Right lobe of liver (tissue), 6 donors: ENCODE data around the gene STPG2. TPM values are rescaled to one million over a fixed set of nuclear protein-coding genes. Genes with fewer than 3 reads are reported as not detected.

Experiments used
- ATAC-seq, 4 donors: fragments of 200-7000 bp; cut with Tn5 transposase; one replicate each; pipeline ENCODE4 v1.9.1; 2020; ENCODE audit warnings: mild to moderate bottlenecking in 4 of 4, moderate library complexity in 4 of 4
- DNase-seq, 3 donors: peaks; one replicate each; pipeline ENCODE4 v3.0.0-alpha.2; 2020
- H3K27ac ChIP-seq, 3 donors: fragments of 200-600 bp; one replicate each; pipeline ENCODE4 v1.8.0; 2022
- H3K27me3 ChIP-seq, 2 donors: fragments of 200-600 bp; one replicate each; pipeline ENCODE4 v1.8.0; 2022
- H3K36me3 ChIP-seq, 4 donors: fragments of 200-600 bp; sonication (generic) in 1 of 4; one replicate each; pipeline versions ENCODE4 v1.5.1 to v1.8.0; 2017 to 2022; ENCODE audit warnings: control low read depth in 1 of 4
- H3K4me1 ChIP-seq, 4 donors: fragments of 200-600 bp; sonication (generic) in 1 of 4; one replicate each; pipeline versions ENCODE4 v1.5.1 to v1.8.0; 2017 to 2022; ENCODE audit warnings: control low read depth in 1 of 4
- H3K4me3 ChIP-seq, 3 donors: fragments of 200-600 bp; one replicate each; pipeline ENCODE4 v1.8.0; 2022
- H3K9me3 ChIP-seq, 4 donors: fragments of 200-600 bp; sonication (generic) in 1 of 4; one replicate each; pipeline versions ENCODE4 v1.5.1 to v1.8.0; 2017 to 2022; ENCODE audit warnings: control low read depth in 1 of 4
- POLR2A ChIP-seq: fragments of 450-650 bp; IDR thresholded peaks from one replicate; pipeline ENCODE4 v1.6.1; 2017; ENCODE audit warnings: antibody characterized with exemption, mild to moderate bottlenecking
- WGBS: methylation state at CpG from one replicate; pipeline ENCODE4 v1.1.6; 2018; ENCODE audit warnings: low coverage, low lambda C conversion rate; ENCODE audit not compliant: insufficient coverage; ENCODE audit errors: missing lambda C conversion rate; 5-methylcytosine and 5-hydroxymethylcytosine counted together
- intact Hi-C, 2 donors: fragments of 100-400 bp; cut with DNase I; formaldehyde crosslinking; loops; one replicate each; pipeline versions ENCODE4 v1.11.2 to v1.14.1; 2022
- total RNA-seq, 6 experiments: library from RNA; depleted of rRNA in 2 of 6; stranded (reverse); fragments of >200 nt in 2 of 6; fragmentation: NEBNext Ultra II Directional in 3 of 6; extraction: Animal tissue kit (Norgen Biotek cat#: 25700) in 3 of 6; gene quantifications; one replicate each; pipeline versions ENCODE4 v1.1.0 to v1.2.4, GENCODE V29; 2016 to 2023
- TF ChIP-seq, protein P1 (sequence below), 4 donors: fragments of 200-600 bp in 3 of 4; fragments of 450-650 bp in 1 of 4; IDR thresholded peaks; one replicate each; pipeline versions ENCODE4 v1.5.1 to v1.8.0; 2016 to 2022; ENCODE audit warnings: antibody characterized with exemption in 4 of 4, mild to moderate bottlenecking in 2 of 4
- donor health status: DM: no; HTN: yes; CAD: no.
- donor health status: DM: no; HTN: no; CAD: no.
- donor health status: DM: no; HTN: no; CAD: no.
- donor health status: DM: no; HTN: yes; CAD: no.
- donor health status: DM: no; HTN: yes; CAD: no.

Gene STPG2
- total RNA-seq, 6 experiments from 2014 or later: 0.25 to 0.46 (median 0.40) TPM; not detected in 2

GRCh38 chr4:97812768-97813167, 330.5 kb downstream of the STPG2 start:
- 100% methylated on average over 1 of the region's 1 CpG for WGBS
- DNase-seq: no peak
- intact Hi-C loops: no loop called here
- no peak overlapping the region for H3K4me3 ChIP-seq
- no peak overlapping the region for H3K27ac ChIP-seq
- TF ChIP-seq, protein P1, sequence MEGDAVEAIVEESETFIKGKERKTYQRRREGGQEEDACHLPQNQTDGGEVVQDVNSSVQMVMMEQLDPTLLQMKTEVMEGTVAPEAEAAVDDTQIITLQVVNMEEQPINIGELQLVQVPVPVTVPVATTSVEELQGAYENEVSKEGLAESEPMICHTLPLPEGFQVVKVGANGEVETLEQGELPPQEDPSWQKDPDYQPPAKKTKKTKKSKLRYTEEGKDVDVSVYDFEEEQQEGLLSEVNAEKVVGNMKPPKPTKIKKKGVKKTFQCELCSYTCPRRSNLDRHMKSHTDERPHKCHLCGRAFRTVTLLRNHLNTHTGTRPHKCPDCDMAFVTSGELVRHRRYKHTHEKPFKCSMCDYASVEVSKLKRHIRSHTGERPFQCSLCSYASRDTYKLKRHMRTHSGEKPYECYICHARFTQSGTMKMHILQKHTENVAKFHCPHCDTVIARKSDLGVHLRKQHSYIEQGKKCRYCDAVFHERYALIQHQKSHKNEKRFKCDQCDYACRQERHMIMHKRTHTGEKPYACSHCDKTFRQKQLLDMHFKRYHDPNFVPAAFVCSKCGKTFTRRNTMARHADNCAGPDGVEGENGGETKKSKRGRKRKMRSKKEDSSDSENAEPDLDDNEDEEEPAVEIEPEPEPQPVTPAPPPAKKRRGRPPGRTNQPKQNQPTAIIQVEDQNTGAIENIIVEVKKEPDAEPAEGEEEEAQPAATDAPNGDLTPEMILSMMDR (IDR thresholded peaks at IDR 0.05): no peak
- no peak for TF ChIP-seq POLR2A
- ATAC-seq: no peak
- H3K9me3 ChIP-seq: no peaks in the 10 kb centered on the region
- H3K36me3 ChIP-seq: no peaks in the 10 kb centered on the region
- H3K4me1 ChIP-seq: no peaks in the 10 kb centered on the region
- H3K27me3 ChIP-seq: no peaks in the 10 kb centered on the region

GRCh38 chr4:97786306-97786920, 356.9 kb downstream of the STPG2 start:
- DNase-seq (no peak), ATAC-seq (no peak)
- Histone ChIP-seq H3K4me3 (no peak overlapping the region), H3K4me1 (no peaks in the 10 kb centered on the region), H3K27ac (no peak overlapping the region), H3K36me3 (no peaks in the 10 kb centered on the region), H3K9me3 (no peaks in the 10 kb centered on the region), H3K27me3 (no peaks in the 10 kb centered on the region)
- TF ChIP-seq, protein P1 (IDR thresholded peaks at IDR 0.05): no peak
- TF ChIP-seq POLR2A: no peak
- 88% methylated on average over 3 of the region's 3 CpGs for WGBS
- intact Hi-C loops: no loop called here

DNA sequence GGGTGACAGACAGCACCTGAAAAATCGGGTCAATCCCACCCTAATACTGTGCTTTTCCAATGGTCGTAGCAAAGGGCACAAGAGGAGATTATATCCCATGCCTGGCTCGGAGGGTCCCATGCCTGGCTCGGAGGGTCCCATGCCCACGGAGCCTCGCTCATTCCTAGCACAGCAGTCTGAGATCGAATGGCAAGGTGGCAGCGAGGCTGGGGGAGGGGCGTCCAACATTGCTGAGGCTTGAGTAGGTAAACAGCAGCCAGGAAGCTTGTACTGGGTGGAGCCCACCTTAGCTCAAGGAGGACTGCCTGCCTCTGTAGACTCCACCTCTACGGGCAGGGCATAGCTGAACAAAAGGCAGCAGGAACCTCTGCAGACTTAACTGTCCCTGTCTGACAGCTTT, 365.1 kb downstream of the STPG2 start:
- H3K9me3 ChIP-seq: no peaks in the 10 kb centered on the region
- no peak overlapping the region for H3K27ac ChIP-seq
- intact Hi-C loops: no loop called here
- H3K4me3 ChIP-seq: no peak overlapping the region
- no peak for DNase-seq
- ATAC-seq: no peak
- H3K36me3 ChIP-seq: no peaks in the 10 kb centered on the region
- H3K4me1 ChIP-seq: no peaks in the 10 kb centered on the region
- H3K27me3 ChIP-seq: no peaks in the 10 kb centered on the region
- no peak for TF ChIP-seq POLR2A
- TF ChIP-seq, protein P1 (IDR thresholded peaks at IDR 0.05): no peak
- 87% methylated on average over 3 of the region's 10 CpGs for WGBS

DNA sequence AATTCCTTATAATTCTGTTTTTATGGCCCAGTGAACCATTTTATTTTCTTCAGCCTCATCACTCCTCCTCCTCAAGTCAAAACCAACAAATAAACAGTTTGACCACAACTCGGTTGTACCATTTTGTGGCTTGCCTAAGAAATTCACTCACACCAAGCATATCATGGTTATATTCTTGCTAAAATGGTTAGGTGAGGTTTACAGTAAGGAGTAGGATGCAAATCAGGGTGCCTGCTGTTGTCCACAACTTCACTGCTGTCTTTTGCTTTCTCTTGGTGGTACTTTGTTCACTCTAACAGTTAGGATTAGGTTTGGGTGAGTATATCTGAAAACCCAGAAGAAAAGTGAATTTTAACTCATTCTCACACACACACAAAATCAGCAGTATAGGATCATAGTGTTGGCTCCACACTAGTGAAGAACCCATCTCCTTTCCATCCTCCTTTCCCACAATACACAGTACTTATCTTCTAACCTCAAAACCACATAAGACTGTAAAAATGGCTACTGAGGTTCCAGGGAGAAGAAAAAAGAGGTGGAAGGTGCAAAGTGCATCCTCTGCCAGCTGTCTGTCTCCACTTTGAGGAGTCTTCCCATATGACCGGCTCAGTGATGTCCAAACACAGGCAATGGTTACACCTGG, 368.8 kb downstream of the STPG2 start:
- 84% methylated on average over 2 of the region's 2 CpGs for WGBS
- H3K4me3 ChIP-seq: no peak overlapping the region
- H3K4me1 ChIP-seq: no peaks in the 10 kb centered on the region
- H3K36me3 ChIP-seq: no peaks in the 10 kb centered on the region
- intact Hi-C loops: no loop called here
- H3K9me3 ChIP-seq: no peaks in the 10 kb centered on the region
- no peaks in the 10 kb centered on the region for H3K27me3 ChIP-seq
- TF ChIP-seq POLR2A: no peak
- TF ChIP-seq, protein P1 (IDR thresholded peaks at IDR 0.05): no peak
- H3K27ac ChIP-seq: no peak overlapping the region
- ATAC-seq (no peak), DNase-seq (no peak)
